NT2/D1 (cell line): ENCODE data around the gene ABCG1.

ENCODE experiments used
- SUZ12 ChIP-seq: IDR thresholded peaks from 2 replicates; pipeline ENCODE4 v1.6.1; 2011; ENCODE audit not compliant: insufficient read length, insufficient read depth; ENCODE audit errors: extremely low read depth
- YY1 ChIP-seq: IDR thresholded peaks from 2 replicates; pipeline ENCODE4 v1.6.1; 2011; ENCODE audit not compliant: insufficient read length, insufficient read depth
- ZNF274 ChIP-seq: IDR thresholded peaks from 2 replicates; pipeline ENCODE4 v1.6.1; 2011; ENCODE audit warnings: mild to moderate bottlenecking, low read depth, low read length

GRCh38 chr21:42269386-42269785, 50.4 kb downstream of the ABCG1 start:
- TF ChIP-seq YY1 (no peak), SUZ12 (no peak), ZNF274 (no peak)
